ENCODE results near the gene SHISAL2B.

DNA sequence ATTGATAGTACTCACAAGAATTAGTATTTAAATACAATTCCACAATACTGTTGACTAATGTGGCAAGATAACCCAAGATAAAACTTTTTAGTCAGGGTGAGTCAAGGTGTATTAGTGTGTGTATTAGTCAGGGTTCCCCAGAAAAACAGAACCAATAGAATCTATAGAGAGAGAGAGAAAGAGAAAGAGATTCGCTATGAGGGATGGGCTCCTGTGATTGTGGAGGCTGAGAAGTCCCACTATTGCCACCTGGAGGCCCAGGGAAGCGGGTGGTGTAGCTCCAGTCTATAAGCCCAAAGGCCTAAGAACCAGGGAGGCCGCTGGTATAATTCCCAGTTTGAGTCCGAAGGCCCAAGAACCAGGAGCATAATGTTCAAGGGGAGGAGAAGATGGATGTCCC is 10.0 kb upstream of the SHISAL2B start:
- TF ChIP-seq, protein P1, sequence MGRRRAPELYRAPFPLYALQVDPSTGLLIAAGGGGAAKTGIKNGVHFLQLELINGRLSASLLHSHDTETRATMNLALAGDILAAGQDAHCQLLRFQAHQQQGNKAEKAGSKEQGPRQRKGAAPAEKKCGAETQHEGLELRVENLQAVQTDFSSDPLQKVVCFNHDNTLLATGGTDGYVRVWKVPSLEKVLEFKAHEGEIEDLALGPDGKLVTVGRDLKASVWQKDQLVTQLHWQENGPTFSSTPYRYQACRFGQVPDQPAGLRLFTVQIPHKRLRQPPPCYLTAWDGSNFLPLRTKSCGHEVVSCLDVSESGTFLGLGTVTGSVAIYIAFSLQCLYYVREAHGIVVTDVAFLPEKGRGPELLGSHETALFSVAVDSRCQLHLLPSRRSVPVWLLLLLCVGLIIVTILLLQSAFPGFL (CRISPR knock-in tag; IDR thresholded peaks at IDR 0.05; ENCODE audit: borderline replicate concordance) = no peak
- TF ChIP-seq CTCF (IDR thresholded peaks at IDR 0.05) = peak; percentile 21; the same call in 1 of the 2 replicates
- TF ChIP-seq MAX (CRISPR knock-in tag; IDR thresholded peaks at IDR 0.05) = no peak
- TF ChIP-seq EMX1 (CRISPR knock-in tag; IDR thresholded peaks at IDR 0.05) = no peak

Data from WTC11 (cell line).